Measurements from ENCODE around the gene ZNF160. TPM values are rescaled to one million over a fixed set of nuclear protein-coding genes. Genes with fewer than 3 reads are reported as not detected.

ZNF160 gene
- total RNA-seq, 2 experiments from 2014 or later: 42.1 to 45.5 TPM

- DNase-seq: no peak
- Mint-ChIP-seq H3K27me3 (no peaks in the 10 kb centered on the region), H3K27ac (no peak overlapping the region), H3K4me3 (no peak overlapping the region), H3K9me3 (peaks cover 2% of the 10 kb centered on the region), H3K4me1 (ENCODE audit: low read depth) (no peaks in the 10 kb centered on the region), H3K36me3 (ENCODE audit: low read depth) (peaks cover 99% of the 10 kb centered on the region)
- ChIA-PET POLR2A (interaction anchor here (1.2 kb wide), 1 partner anchor 9 kb away, joined by 3 read pairs; no protein-coding TSS in a partner anchor), CTCF (no interaction called here)
- no peaks in the 10 kb centered on the region for H3K27me3 ChIP-seq (ENCODE audit: control insufficient read depth in 1 of 2, insufficient read depth in 2 of 2, low read length in 2 of 2)
- H3K9me3 ChIP-seq (ENCODE audit: control insufficient read depth in 1 of 2, insufficient read depth in 1 of 2, low read length in 2 of 2): peaks cover 11 to 34% of the 10 kb centered on the region in 2 experiments
- no peak overlapping the region for H3K4me3 ChIP-seq (ENCODE audit: low read length)
- peaks cover 73% of the 10 kb centered on the region for H3K36me3 ChIP-seq (ENCODE audit: insufficient read depth, low read length)
- no peak for ATAC-seq (ENCODE audit: poor library complexity)
- no peak overlapping the region for H3K27ac ChIP-seq (ENCODE audit: low read depth in 1 of 2, low read length in 2 of 2)
- intact Hi-C loops (cut with DNase I, micrococcal nuclease): no loop called here
- no peak for TF ChIP-seq CTCF (IDR thresholded peaks at IDR 0.05)
- no peaks in the 10 kb centered on the region for H3K4me1 ChIP-seq (ENCODE audit: insufficient read depth, low read length)
Measured at GRCh38 chr19:53085496-53085895, 17.7 kb downstream of the ZNF160 start.

GRCh38 chr19:53082929-53083328 lies 20.3 kb downstream of the ZNF160 start:
- Mint-ChIP-seq H3K36me3 (ENCODE audit: low read depth) (peaks cover 99% of the 10 kb centered on the region), H3K4me1 (ENCODE audit: low read depth) (peaks cover 9% of the 10 kb centered on the region), H3K27me3 (no peaks in the 10 kb centered on the region), H3K4me3 (no peak overlapping the region), H3K9me3 (peaks cover 11% of the 10 kb centered on the region), H3K27ac (no peak overlapping the region)
- Histone ChIP-seq H3K27ac (ENCODE audit: low read depth in 1 of 2, low read length in 2 of 2) (no peak overlapping the region), H3K27me3 (ENCODE audit: control insufficient read depth in 1 of 2, insufficient read depth in 2 of 2, low read length in 2 of 2) (no peaks in the 10 kb centered on the region), H3K9me3 (ENCODE audit: control insufficient read depth in 1 of 2, insufficient read depth in 1 of 2, low read length in 2 of 2) (peaks cover 25 to 57% of the 10 kb centered on the region in 2 experiments), H3K4me1 (ENCODE audit: insufficient read depth, low read length) (no peaks in the 10 kb centered on the region), H3K4me3 (ENCODE audit: low read length) (no peak overlapping the region), H3K36me3 (ENCODE audit: insufficient read depth, low read length) (peaks cover 57% of the 10 kb centered on the region)
- ChIA-PET POLR2A (no interaction called here), CTCF (no interaction called here)
- DNase-seq: no peak
- TF ChIP-seq CTCF (IDR thresholded peaks at IDR 0.05): no peak
- ATAC-seq (ENCODE audit: poor library complexity): no peak
- intact Hi-C loops (cut with DNase I, micrococcal nuclease): no loop called here

- Mint-ChIP-seq H3K4me3 (no peak overlapping the region), H3K27me3 (no peaks in the 10 kb centered on the region), H3K9me3 (peaks cover 22% of the 10 kb centered on the region), H3K36me3 (ENCODE audit: low read depth) (peaks cover 100% of the 10 kb centered on the region), H3K27ac (no peak overlapping the region), H3K4me1 (ENCODE audit: low read depth) (peaks cover 14% of the 10 kb centered on the region)
- Histone ChIP-seq H3K27ac (ENCODE audit: low read depth in 1 of 2, low read length in 2 of 2) (no peak overlapping the region), H3K36me3 (ENCODE audit: insufficient read depth, low read length) (peaks cover 53% of the 10 kb centered on the region), H3K4me1 (ENCODE audit: insufficient read depth, low read length) (no peaks in the 10 kb centered on the region), H3K4me3 (ENCODE audit: low read length) (no peak overlapping the region), H3K27me3 (ENCODE audit: control insufficient read depth in 1 of 2, insufficient read depth in 2 of 2, low read length in 2 of 2) (no peaks in the 10 kb centered on the region), H3K9me3 (ENCODE audit: control insufficient read depth in 1 of 2, insufficient read depth in 1 of 2, low read length in 2 of 2) (peaks cover 51 to 87% of the 10 kb centered on the region in 2 experiments)
- TF ChIP-seq CTCF (IDR thresholded peaks at IDR 0.05): no peak
- intact Hi-C loops (cut with DNase I, micrococcal nuclease): loop anchor here in 1 of 2 experiments (10.0 kb wide), 1 partner anchor 65 kb away; no protein-coding TSS in a partner anchor
- ATAC-seq (ENCODE audit: poor library complexity) (no peak), DNase-seq (no peak)
- ChIA-PET POLR2A (no interaction called here), CTCF (no interaction called here)
Measured at GRCh38 chr19:53079313-53079924, 23.8 kb downstream of the ZNF160 start.
